K562 (cell line): ENCODE measurements around the gene TMED4. TPM values are rescaled to one million over a fixed set of nuclear protein-coding genes. Genes with fewer than 3 reads are reported as not detected.

Experiments used
- ATAC-seq: fragments of 200-7000 bp; cut with Tn5 transposase; 3 replicates; pipeline ENCODE4 v1.9.1; 2020; ENCODE audit warnings: moderate library complexity
- BruUV-seq: library from RNA; stranded (reverse); fragments of 400-500 nt; replicated peaks from 2 replicates; lab custom pipeline; 2021; lab: Mats Ljungman, UMichigan
- CTCF ChIA-PET: fragments of 300-600 bp; formaldehyde crosslinking; extraction: SDS; loops from one replicate; lab custom pipeline; 2021; ENCODE audit warnings: low intra/inter-chr PET ratio; lab: Yijun Ruan, JAX
- POLR2A ChIA-PET: fragments of 300-600, 350-650 bp; sonication (Branson Sonifier 250); formaldehyde crosslinking; extraction: SDS; loops from one replicate; lab custom pipeline; 2021; ENCODE audit warnings: antibody characterized with exemption, inconsistent platforms; lab: Yijun Ruan, JAX
- DNase-seq, 4 experiments: peaks; one replicate each; pipeline versions ENCODE4 v3.0.0 to v3.0.0-alpha.2; 2011 to 2018; ENCODE audit warnings: low spot score in 3 of 4, mixed read lengths in 3 of 4; ENCODE audit errors: extremely low read depth in 1 of 4
- FAIRE-seq: peaks from 2 replicates; lab custom pipeline; 2011; peaks lifted over from hg19 to GRCh38; lab: Jason Lieb, UNC
- H2AFZ ChIP-seq: 2 replicates; pipeline ENCODE4 v1.6.0; 2011; ENCODE audit warnings: low read depth, low read length, control low read depth, inconsistent platforms
- H3K27ac ChIP-seq: fragments of 200-600 bp; 3 replicates; pipeline ENCODE4 v1.8.0; 2011; ENCODE audit warnings: low read depth, mild to moderate bottlenecking, control low read depth, inconsistent platforms, low read length, moderate library complexity, mixed read lengths; ENCODE audit errors: extremely low read depth
- H3K27me3 ChIP-seq, 2 experiments: fragments of 300-600 bp in 1 of 2; 2 replicates in 1 of 2; 3 replicates in 1 of 2; pipeline versions ENCODE4 v1.6.0 to v1.8.0; 2011; ENCODE audit warnings: inconsistent platforms in 2 of 2, low read length in 2 of 2, mild to moderate bottlenecking in 1 of 2, mixed read lengths in 1 of 2, moderate library complexity in 1 of 2; ENCODE audit not compliant: control insufficient read depth in 2 of 2, insufficient read depth in 2 of 2
- H3K36me3 ChIP-seq: fragments of 300-600 bp; 3 replicates; pipeline ENCODE4 v1.8.0; 2011; ENCODE audit warnings: mild to moderate bottlenecking, low read length, inconsistent platforms; ENCODE audit not compliant: control insufficient read depth, insufficient read depth
- H3K4me1 ChIP-seq, 2 experiments: fragments of 200-600 bp in 1 of 2; replicated peaks in 1 of 2; 2 replicates in 1 of 2; 3 replicates in 1 of 2; pipeline versions ENCODE4 v1.5.1 to v1.8.0; 2011; ENCODE audit warnings: inconsistent platforms in 2 of 2, low read length in 2 of 2, mild to moderate bottlenecking in 1 of 2, mixed read lengths in 1 of 2, moderate library complexity in 1 of 2; ENCODE audit not compliant: control insufficient read depth in 2 of 2, insufficient read depth in 2 of 2
- H3K4me2 ChIP-seq: 2 replicates; pipeline ENCODE4 v1.6.1; 2011; ENCODE audit warnings: low read length, control low read depth, inconsistent platforms, mixed read lengths; ENCODE audit not compliant: insufficient read depth
- H3K4me3 ChIP-seq: fragments of 200-600 bp; sonication (generic), shearing (Covaris generic); 2 replicates; pipeline ENCODE4 v1.5.1; 2016; ENCODE audit warnings: control low read depth, inconsistent platforms
- H3K79me2 ChIP-seq: fragments of 200-600 bp; 3 replicates; pipeline ENCODE4 v1.8.0; 2011; ENCODE audit warnings: low read length, inconsistent platforms; ENCODE audit not compliant: control insufficient read depth, insufficient read depth
- H3K9ac ChIP-seq, 2 experiments: 2 replicates each; pipeline versions ENCODE4 v1.6.0 to v1.6.1; 2011; ENCODE audit warnings: low read depth in 2 of 2, low read length in 2 of 2, control low read depth in 1 of 2, inconsistent platforms in 1 of 2, mild to moderate bottlenecking in 1 of 2, mixed read lengths in 1 of 2; ENCODE audit not compliant: insufficient read depth in 1 of 2
- H3K9me1 ChIP-seq: one replicate; pipeline ENCODE4 v1.6.0; 2011; ENCODE audit warnings: inconsistent platforms, mild to moderate bottlenecking, low read length, moderate library complexity; ENCODE audit not compliant: control insufficient read depth, insufficient read depth
- H3K9me3 ChIP-seq: replicated peaks from 2 replicates; pipeline ENCODE4 v1.5.1; 2011; ENCODE audit warnings: low read depth, low read length, inconsistent platforms; ENCODE audit not compliant: control insufficient read depth, insufficient read depth
- H4K20me1 ChIP-seq: replicated peaks from 2 replicates; pipeline ENCODE4 v1.6.1; 2011; ENCODE audit warnings: low read length, inconsistent platforms, mixed read lengths; ENCODE audit not compliant: control insufficient read depth, insufficient read depth
- CBX8 ChIP-seq: fragments of 200-600 bp; sonication (generic); IDR thresholded peaks from 2 replicates; pipeline ENCODE4 v1.6.1; 2012; ENCODE audit warnings: borderline replicate concordance, mixed run types, low read depth, mild to moderate bottlenecking, moderate library complexity, mixed read lengths, low read length, control low read depth, inconsistent platforms; ENCODE audit not compliant: poor library complexity, severe bottlenecking; ENCODE audit errors: extremely low read depth
- GATAD2B ChIP-seq: fragments of 450-650 bp; IDR thresholded peaks from 2 replicates; pipeline ENCODE4 v1.6.1; 2017; ENCODE audit warnings: mild to moderate bottlenecking, borderline replicate concordance
- MTF1 ChIP-seq: fragments of 250-450 bp; sonication (Bioruptor Pico); IDR thresholded peaks from 2 replicates; pipeline ENCODE4 v1.9.0; 2021; ENCODE audit warnings: moderate library complexity, mild to moderate bottlenecking, inconsistent platforms, borderline replicate concordance
- NONO ChIP-seq, 2 experiments: fragments of 200-400 bp in 1 of 2; fragments of 450-650 bp in 1 of 2; formaldehyde crosslinking in 1 of 2; IDR thresholded peaks; 2 replicates each; pipeline ENCODE4 v1.6.1; 2017; ENCODE audit warnings: low read depth in 2 of 2, mild to moderate bottlenecking in 2 of 2, moderate library complexity in 2 of 2, low read length in 1 of 2
- POLR2AphosphoS5 ChIP-seq: IDR thresholded peaks from 2 replicates; pipeline ENCODE4 v1.6.1; 2011; ENCODE audit warnings: mild to moderate bottlenecking, low read depth, low read length, moderate library complexity; ENCODE audit not compliant: control insufficient read depth, insufficient read depth
- PPARD ChIP-seq: fragments of 250-450 bp; sonication (Bioruptor Pico); IDR thresholded peaks from 2 replicates; pipeline ENCODE4 v1.8.0; 2022; ENCODE audit warnings: inconsistent platforms, mild to moderate bottlenecking, moderate library complexity
- SLC30A9 ChIP-seq: fragments of 250-450 bp; sonication (Bioruptor Pico); IDR thresholded peaks from 2 replicates; pipeline ENCODE4 v1.8.0; 2022; ENCODE audit warnings: mild to moderate bottlenecking, moderate library complexity
- ZBTB12 ChIP-seq: fragments of 250-450 bp; sonication (Bioruptor Pico); IDR thresholded peaks from 2 replicates; pipeline ENCODE4 v1.4.0; 2020
- ZBTB8A ChIP-seq: fragments of 450-650 bp; IDR thresholded peaks from 2 replicates; pipeline ENCODE4 v1.6.1; 2018; ENCODE audit warnings: mild to moderate bottlenecking, moderate library complexity; ENCODE audit not compliant: partially characterized antibody
- ZNF140 ChIP-seq: fragments of 250-450 bp; sonication (Bioruptor Pico); IDR thresholded peaks from 2 replicates; pipeline ENCODE4 v1.8.0; 2021; ENCODE audit warnings: moderate library complexity, mild to moderate bottlenecking, inconsistent platforms
- ZNF277 ChIP-seq: fragments of 250-450 bp; sonication (Bioruptor Pico); IDR thresholded peaks from 2 replicates; pipeline ENCODE4 v1.8.0; 2022; ENCODE audit warnings: inconsistent platforms, mild to moderate bottlenecking, moderate library complexity, borderline replicate concordance
- ZNF408 ChIP-seq: fragments of 250-450 bp; sonication (Bioruptor Pico); IDR thresholded peaks from 2 replicates; pipeline ENCODE4 v1.4.0; 2020; ENCODE audit warnings: low read depth, mild to moderate bottlenecking, moderate library complexity
- ZNF449 ChIP-seq: fragments of 250-450 bp; sonication (Bioruptor Pico); IDR thresholded peaks from 2 replicates; pipeline ENCODE4 v1.8.0; 2022; ENCODE audit warnings: moderate library complexity, mild to moderate bottlenecking, inconsistent platforms
- ZNF707 ChIP-seq: fragments of 250-450 bp; sonication (Bioruptor Pico); conservative IDR thresholded peaks from 2 replicates; pipeline ENCODE4 v1.8.0; 2022; ENCODE audit warnings: inconsistent platforms, mild to moderate bottlenecking, moderate library complexity
- WGBS: fragments of 100-300 bp; shearing (Covaris generic); methylation state at CpG from one replicate; pipeline ENCODE4 v1.1.6; 2016; ENCODE audit warnings: low coverage, mixed read lengths; ENCODE audit not compliant: insufficient coverage; ENCODE audit errors: missing lambda C conversion rate; 5-methylcytosine and 5-hydroxymethylcytosine counted together
- in situ Hi-C: fragments of 300-500 bp; cut with MboI; formaldehyde crosslinking; loops from 4 replicates; pipeline ENCODE4 v1.15.0; 2018; ENCODE audit warnings: inconsistent platforms, mixed read lengths
- intact Hi-C: fragments of 100-400 bp; cut with micrococcal nuclease; formaldehyde crosslinking; loops from 2 replicates; pipeline ENCODE4 v1.14.2; 2022
- polyA plus RNA-seq, 8 experiments: library from polyadenylated mRNA; depleted of rRNA in 4 of 8; stranded (reverse) in 5 of 8; unstranded in 3 of 8; fragments of >200 nt; fragmentation: Nextera tagmentation in 2 of 8; fragmentation: Illumina TruSeq in 1 of 8; extraction: Ambion mirVana in 2 of 8; extraction: Trizol in 1 of 8; gene quantifications; 2 replicates each; pipeline versions ENCODE4 v1.2.1 to v1.2.3, GENCODE V29; 2011 to 2014; ENCODE audit warnings: inconsistent platforms in 1 of 8, missing spikeins in 1 of 8
- total RNA-seq, 7 experiments: library from RNA; depleted of rRNA in 6 of 7; stranded (reverse); fragments of >200 nt in 6 of 7; fragmentation: Illumina TruSeq in 2 of 7; extraction: Trizol in 2 of 7; gene quantifications; 2 replicates each; pipeline versions ENCODE4 v1.2.1 to v1.2.3, GENCODE V29; 2011 to 2021; ENCODE audit warnings: low replicate concordance in 1 of 7

TMED4 gene
- total and polyA plus RNA-seq, 9 of the 15 experiments (the other 6 are each of a cell fraction or from before 2014, with no cell fraction given) = 20.3 to 64.0 (median 42.1) TPM

GRCh38 chr7:44616545-44616944 is 34.5 kb upstream of the TMED4 start:
- FAIRE-seq (no peak), ATAC-seq (no peak), DNase-seq (no peak)
- ChIA-PET POLR2A (interaction anchor here (1.0 to 1.4 kb wide), 4 partner anchors 8 to 22 kb away, joined by 3 to 4 read pairs (median 4); partner anchors contain the start of gene OGDH), CTCF (no interaction called here)
- no peak overlapping the region for H3K9ac ChIP-seq
- no peak overlapping the region for H3K4me2 ChIP-seq
- H3K36me3 ChIP-seq = peaks cover 17% of the 10 kb centered on the region; the same call in 2 of the 3 replicates
- intact Hi-C loops = no loop called here
- no TSS peak for BruUV-seq
- H3K79me2 ChIP-seq = peaks cover 97% of the 10 kb centered on the region
- H3K27me3 ChIP-seq = no peaks in the 10 kb centered on the region
- no peaks in the 10 kb centered on the region for H3K9me3 ChIP-seq
- H3K4me3 ChIP-seq = no peak overlapping the region
- WGBS = 94% methylated on average over 6 of the region's 12 CpGs
- no peaks in the 10 kb centered on the region for H3K9me1 ChIP-seq
- no peak overlapping the region for H2AFZ ChIP-seq
- no peak overlapping the region for H3K27ac ChIP-seq
- in situ Hi-C loops = no loop called here
- peaks cover 11% of the 10 kb centered on the region for H4K20me1 ChIP-seq
- H3K4me1 ChIP-seq = peaks cover 0 to 32% of the 10 kb centered on the region in 2 experiments; a peak in 3 of 5 replicates
- TF ChIP-seq MTF1 (CRISPR knock-in tag) (peak; percentile 91), POLR2AphosphoS5 (no peak), ZNF277 (CRISPR knock-in tag) (peak; percentile 67; the same call in 1 of the 2 replicates), ZNF707 (CRISPR knock-in tag) (peak; percentile 63; the same call in 1 of the 2 replicates), ZNF140 (CRISPR knock-in tag) (peak; percentile 81), ZNF449 (CRISPR knock-in tag) (peak; percentile 75; the same call in 1 of the 2 replicates), CBX8 (no peak), PPARD (0 out of 2 replicates have a peak, but pooled peaks have one; percentile 54), SLC30A9 (CRISPR knock-in tag) (peak; percentile 83; the same call in 1 of the 2 replicates), NONO (IDR thresholded peaks at IDR 0.05; ENCODE audit: low read depth in 2 of 2, low read length in 1 of 2) (no peak), ZBTB12 (no peak), GATAD2B (no peak), ZNF408 (CRISPR knock-in tag) (peak; percentile 83; the same call in 1 of the 2 replicates), ZBTB8A (no peak)
- TF ChIP-seq, all 486 proteins: peak for 8
